Stimulated activated CD4-positive, alpha-beta T cell treated with anti-CD3 and anti-CD28 coated beads, Interleukin-4, amount 100 ng/mL, for 24 hours (primary cell): ENCODE results near the gene BOLA1.
"Not testable (repeated sequence)": the region's sequence is repeated elsewhere in the genome, so short reads cannot be mapped to it uniquely, and the experiment has no call there.

ENCODE experiments used
- DNase-seq: peaks from one replicate; pipeline ENCODE4 v3.0.0-alpha.2; 2020

The BOLA1 gene

DNA sequence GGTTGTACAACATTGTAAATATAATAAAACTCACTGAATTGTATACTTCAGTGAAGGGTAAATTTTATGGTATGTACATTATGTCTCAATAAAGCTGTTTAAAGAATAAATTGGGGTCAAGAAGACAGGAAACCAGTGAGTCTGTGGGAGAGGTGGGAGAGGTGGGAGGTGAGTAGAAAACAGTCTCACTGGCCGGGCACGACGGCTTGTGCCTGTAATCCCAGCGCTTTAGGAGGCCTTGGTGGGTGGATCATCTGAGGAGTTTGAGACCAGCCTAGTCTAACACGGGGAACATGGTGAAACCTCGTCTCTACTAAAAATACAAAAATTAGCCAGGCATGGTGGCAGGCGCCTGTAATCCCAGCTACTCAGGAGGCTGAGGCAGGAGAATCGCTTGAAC lies 33.1 kb downstream of the BOLA1 start:
- DNase-seq: no peak

DNA sequence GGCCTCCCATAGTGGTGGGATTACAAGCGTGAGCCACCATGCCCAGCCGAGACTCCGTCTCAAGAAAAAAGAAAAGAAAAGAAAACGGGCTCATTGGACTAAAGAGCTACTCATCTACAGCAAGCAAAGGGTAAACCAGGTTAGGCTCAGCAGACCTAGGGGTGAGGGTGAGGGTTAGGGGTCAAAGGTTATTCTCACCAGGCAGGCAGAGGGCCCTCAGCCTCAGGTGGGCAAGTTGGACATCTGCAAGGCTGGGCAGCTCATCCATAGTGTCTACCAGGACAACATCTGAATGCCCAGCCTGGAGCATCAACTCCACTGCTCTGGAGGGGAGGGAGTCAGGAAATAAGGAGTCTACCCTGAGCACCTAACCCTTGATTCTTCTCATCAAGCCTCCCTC lies 33.8 kb downstream of the BOLA1 start:
- DNase-seq: no peak

DNA sequence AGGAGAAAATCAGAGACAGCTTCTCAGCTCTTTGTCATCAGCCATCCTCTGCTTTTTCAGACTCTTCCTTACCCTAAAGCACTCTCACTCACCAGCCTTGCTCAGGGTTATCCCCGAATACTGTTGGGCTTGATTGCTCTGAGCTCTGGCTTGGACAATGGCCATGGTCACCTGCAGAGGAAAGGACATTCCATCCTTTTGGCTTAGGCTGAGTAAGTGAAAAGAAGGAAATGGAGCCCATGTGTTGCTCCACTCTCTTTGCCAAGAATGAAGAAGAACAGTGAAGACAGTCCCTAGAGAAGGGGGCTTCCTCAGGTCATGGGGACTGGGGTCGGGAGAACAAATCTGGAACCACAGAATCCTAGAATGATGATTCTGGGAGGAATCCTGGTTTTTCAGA lies 35.0 kb downstream of the BOLA1 start:
- DNase-seq: no peak

DNA sequence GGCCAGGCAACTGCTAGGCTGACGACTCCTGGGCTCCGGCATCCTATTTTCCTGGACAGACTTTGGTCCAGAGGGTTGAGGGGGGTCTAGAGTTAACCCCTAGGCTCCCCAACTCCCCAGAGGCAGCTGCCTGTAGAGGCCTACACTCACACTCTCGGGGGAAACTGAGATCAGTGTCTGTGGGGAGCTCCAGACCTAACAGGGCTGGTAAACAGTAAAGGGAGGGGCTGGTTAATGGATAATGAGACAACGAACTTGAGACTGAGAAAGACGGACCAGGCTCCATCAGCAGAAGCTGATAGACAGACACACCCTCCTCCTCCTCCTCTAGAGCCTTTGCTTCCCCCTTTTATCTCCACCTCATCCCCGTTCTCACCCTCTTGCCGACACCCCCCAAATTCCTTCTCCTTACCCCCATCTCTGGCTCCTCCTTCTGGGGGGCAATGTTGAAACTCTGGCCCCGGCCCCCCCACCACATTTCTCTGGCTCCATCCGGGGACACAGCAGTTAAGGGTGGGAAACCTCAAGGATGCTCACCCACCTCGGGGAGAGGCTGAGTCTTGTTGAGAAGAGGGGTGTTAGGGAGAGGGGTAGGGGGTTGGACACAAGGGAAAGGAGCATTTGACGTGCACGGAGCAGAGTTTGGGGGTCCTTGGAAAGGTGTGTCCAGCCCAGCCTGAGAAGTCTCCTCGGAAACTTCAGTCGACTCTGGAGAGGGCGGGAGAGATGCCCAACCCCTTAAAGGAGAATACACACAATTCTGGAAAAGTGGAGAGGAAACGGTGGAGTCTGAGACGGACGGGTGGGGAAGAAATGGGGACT lies 37.0 kb downstream of the BOLA1 start, which contains the start of gene MTMR11:
MTMR11 (minus strand) TSS at position 710 of the 822 bp plus-strand sequence; CDS start at position 478, 232 bp downstream.
- no peak for DNase-seq

DNA sequence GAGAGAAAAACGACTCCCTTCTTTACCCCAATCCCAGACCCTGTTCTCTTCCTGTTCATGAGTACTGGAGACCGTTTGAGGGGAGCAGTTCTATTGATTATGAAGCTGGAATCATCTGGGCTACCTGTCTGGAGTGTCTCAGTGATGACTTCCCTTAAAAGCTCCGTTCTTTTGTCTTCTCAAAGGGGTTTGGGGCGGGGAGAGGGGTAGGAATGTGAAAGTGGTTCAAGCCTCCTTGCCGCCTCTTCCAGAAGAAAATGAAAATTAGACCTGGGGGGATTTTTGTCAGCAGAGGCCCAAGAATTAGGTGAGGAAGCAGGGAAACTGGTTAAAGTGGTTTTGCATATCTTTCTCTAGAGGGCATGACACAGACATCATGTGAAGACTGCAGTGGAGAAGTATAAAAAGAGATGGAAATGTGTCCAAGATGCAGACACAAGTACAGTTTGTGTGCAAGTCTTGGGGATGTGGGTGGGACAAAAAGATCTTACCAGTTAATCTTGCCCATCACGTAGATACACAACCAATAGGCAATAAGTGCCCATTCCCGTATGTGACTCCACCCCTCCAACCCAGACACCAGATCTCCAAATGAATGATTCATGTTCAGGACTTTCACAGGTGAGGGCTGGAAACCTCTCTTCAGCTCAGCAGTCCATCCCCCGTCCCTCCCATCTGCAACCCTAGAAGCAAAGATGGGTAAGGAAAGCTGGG lies 37.8 kb downstream of the BOLA1 start:
- no peak for DNase-seq

DNA sequence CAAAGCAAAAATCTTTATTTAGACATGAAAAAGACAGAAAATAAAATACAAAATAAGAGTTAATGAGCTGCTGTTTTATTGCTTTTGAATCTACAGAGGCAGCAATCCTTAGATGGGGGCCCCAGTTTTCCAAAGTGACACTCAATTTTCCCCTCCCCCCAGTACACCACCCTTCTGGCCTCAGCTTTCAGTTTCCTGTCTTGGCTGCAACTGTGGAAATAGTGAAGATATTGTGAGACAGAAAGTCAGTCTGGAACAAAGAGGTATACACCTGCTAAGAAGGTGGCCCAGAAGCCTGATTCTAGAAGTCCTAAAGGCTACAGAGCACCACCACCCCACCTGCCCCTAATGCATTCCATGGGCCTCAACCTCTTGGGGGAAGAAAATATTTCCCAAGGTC lies 38.4 kb downstream of the BOLA1 start:
- peak; percentile 31 for DNase-seq

DNA sequence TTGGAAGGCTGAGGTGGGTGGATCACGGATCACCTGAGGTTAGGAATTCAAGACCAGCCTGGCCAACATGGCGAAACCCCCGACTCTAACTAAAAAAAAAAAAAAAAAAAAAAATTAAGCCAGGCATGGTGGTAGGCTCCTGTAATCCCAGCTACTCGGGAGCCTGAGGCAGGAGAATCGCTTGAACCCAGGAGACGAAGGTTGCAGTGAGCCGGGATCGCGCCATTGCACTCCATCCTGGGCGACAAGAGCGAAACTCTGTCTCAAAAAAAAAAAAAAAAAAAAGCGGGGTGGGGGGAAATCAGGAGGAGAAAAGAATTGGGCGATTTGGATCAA lies 39.3 kb downstream of the BOLA1 start:
- not testable (repeated sequence) for DNase-seq

DNA sequence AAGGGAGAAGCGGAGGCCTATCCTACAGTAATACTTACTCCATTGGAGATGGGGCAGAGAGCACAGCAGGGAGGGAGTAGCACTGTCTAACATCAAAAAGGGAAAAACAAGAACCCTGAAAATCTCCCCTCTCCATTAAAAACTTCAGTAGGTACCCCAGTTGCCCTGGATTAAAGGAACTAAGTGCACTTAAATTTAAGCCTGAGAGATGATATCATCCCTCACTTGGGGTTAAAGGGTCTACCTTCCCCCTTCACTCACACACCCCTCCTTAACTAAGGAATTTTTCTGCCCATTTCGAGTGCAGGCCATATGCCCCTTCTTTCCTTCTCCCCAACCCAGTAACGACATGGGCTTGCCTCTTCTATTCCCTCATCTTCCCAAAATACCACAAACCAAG lies 41.1 kb downstream of the BOLA1 start:
- DNase-seq: no peak

DNA sequence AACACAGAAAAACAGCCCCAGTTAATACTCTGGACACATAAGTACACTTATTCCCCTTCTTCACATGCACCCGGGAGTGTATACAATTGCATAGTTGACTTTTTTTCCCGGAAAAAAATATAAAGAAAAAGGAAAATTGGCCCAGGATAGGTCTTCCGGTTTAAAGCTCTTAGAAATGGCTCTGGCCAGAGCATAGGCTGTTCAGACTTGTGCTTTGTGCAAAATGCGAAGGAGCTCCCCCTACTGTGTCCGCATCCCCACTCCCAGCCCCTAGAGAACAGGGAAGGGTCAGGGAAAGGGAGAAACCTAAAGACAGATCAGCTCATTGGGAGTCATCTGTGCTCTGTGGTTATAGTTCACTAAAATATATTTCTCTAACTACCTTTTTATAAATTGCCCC lies 42.8 kb downstream of the BOLA1 start:
- DNase-seq: no peak

DNA sequence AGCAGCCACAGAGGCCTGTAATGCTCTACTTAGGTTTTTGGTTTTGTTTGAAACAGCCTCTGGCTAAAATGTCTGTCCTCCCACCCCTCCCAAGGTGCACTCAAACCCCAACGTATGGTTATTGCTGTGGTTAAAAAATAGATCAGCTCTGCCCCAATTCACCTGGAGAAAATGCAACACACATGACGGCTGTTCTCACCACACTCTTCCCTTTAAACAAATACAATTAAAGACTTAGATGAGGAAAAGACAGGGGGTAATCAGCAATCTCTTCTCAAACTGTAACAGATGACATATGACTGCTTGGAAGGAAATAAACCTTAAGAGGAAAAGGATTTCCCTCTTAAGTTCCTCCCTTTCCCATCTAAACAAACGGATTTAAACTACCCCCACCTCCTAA lies 43.5 kb downstream of the BOLA1 start:
- DNase-seq: no peak

DNA sequence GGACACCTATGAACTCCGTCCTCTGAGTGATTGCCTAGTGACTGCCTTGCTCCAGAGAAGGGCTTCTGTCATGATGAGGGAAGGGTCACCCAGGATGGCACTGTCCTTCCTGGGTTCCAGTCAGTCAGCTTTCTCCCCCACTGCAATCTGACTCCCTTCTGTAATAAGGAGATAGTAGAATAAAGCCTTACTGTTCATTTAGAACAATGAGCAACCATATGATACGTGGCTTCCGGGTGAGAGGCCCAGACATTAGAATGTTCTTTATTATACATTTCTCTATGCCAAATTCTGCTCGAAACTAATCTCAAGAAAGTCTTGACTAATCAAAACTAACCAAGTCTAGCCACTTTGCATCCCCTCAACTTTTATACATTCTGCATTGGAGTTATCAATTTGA lies 45.8 kb downstream of the BOLA1 start:
- no peak for DNase-seq

DNA sequence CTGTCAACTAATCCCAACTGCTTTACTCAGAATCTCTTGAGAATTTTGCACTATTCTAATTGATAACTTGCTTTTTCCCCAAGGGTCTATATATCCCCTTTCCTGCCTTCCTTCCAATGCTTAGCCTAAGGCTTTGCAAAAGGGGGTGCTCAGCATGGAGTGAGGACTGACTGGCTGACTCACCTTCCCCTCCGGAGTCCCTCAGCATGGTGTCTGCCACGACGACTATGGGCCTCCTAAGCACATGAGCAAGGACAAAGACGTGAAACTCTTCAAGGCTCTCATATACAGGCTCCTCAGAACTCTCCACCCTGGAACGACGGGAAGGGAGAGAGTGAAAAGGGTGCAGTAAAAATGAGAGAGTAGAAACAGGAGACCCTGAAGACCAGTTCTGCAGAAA lies 50.5 kb downstream of the BOLA1 start:
- DNase-seq: no peak
